ENCODE results near the gene SND1. TPM values are rescaled to one million over a fixed set of nuclear protein-coding genes. Genes with fewer than 3 reads are reported as not detected.

Gene SND1
- total RNA-seq, 1 experiment from 2014 or later: 218 TPM

DNA sequence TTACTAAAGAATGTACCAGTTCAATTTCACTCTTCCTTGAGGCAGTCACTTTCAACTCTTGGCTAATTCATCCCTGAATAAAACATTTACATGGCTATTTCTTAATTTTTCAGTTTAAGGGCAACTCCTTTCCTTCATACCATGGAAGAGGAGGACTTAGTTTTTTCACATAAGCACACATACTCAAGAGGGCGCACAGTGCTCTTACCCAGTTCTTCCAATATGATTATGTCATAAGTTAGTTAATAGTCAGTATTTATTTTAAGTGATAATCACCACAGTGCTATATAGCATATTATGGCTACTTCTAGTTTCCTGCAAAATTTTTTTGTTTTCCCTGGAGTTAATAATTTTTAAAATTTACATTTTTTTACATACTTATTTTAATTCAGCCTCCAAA, 58.6 kb downstream of the SND1 start:
- no peaks in the 10 kb centered on the region for H4K20me1 ChIP-seq (ENCODE audit: control insufficient read depth, insufficient read depth, insufficient read length)
- H2BK120ac ChIP-seq (ENCODE audit: low read depth, low read length, poor library complexity, severe bottlenecking): no peak overlapping the region
- H3K27me3 ChIP-seq (ENCODE audit: insufficient read depth, low read length): no peaks in the 10 kb centered on the region
- H3K79me2 ChIP-seq (ENCODE audit: insufficient read depth, low read length): no peaks in the 10 kb centered on the region
- H2AK5ac ChIP-seq (ENCODE audit: insufficient read length, low read length): no peak overlapping the region
- DNase-seq: no peak
- no peak overlapping the region for H4K8ac ChIP-seq (replicated peaks; ENCODE audit: insufficient read length, low read depth, low read length)
- Mint-ChIP-seq H3K27ac (no peak overlapping the region), H3K27me3 (ENCODE audit: low read depth) (no peaks in the 10 kb centered on the region), H3K9me3 (peaks cover 3 to 4% of the 10 kb centered on the region in 2 experiments; a peak in 3 of 5 replicates), H3K4me1 (peaks cover 4 to 6% of the 10 kb centered on the region in 2 experiments; a peak in 2 of 4 replicates), H3K4me3 (no peak overlapping the region), H3K36me3 (ENCODE audit: insufficient read depth in 1 of 3, low read depth in 3 of 3) (peaks cover 40 to 75% (median 62%) of the 10 kb centered on the region in 3 experiments)
- H3K56ac ChIP-seq (ENCODE audit: insufficient read length, low read depth, low read length): no peak overlapping the region
- H3K23me2 ChIP-seq (ENCODE audit: insufficient read length, low read depth, low read length, poor library complexity, severe bottlenecking): no peaks in the 10 kb centered on the region
- H3K79me1 ChIP-seq (ENCODE audit: insufficient read depth, low read depth, low read length, poor library complexity, severe bottlenecking): no peaks in the 10 kb centered on the region
- no peak overlapping the region for H3K18ac ChIP-seq (ENCODE audit: insufficient read length, low read depth, low read length)
- H2BK5ac ChIP-seq (ENCODE audit: insufficient read length, low read length): no peak overlapping the region
- no peaks in the 10 kb centered on the region for H3K9me3 ChIP-seq (ENCODE audit: control insufficient read depth, low read depth, low read length)
- H2BK15ac ChIP-seq (ENCODE audit: low read depth, low read length): no peak overlapping the region
- no peak overlapping the region for H4K91ac ChIP-seq (ENCODE audit: insufficient read length, low read depth, low read length)
- no peak overlapping the region for H3T11ph ChIP-seq (ENCODE audit: low read length)
- no peak overlapping the region for H2BK12ac ChIP-seq (ENCODE audit: insufficient read length, low read depth, low read length)
- H3K27ac ChIP-seq (ENCODE audit: insufficient read length, low read depth, low read length): no peak overlapping the region
- TF ChIP-seq, protein P1, sequence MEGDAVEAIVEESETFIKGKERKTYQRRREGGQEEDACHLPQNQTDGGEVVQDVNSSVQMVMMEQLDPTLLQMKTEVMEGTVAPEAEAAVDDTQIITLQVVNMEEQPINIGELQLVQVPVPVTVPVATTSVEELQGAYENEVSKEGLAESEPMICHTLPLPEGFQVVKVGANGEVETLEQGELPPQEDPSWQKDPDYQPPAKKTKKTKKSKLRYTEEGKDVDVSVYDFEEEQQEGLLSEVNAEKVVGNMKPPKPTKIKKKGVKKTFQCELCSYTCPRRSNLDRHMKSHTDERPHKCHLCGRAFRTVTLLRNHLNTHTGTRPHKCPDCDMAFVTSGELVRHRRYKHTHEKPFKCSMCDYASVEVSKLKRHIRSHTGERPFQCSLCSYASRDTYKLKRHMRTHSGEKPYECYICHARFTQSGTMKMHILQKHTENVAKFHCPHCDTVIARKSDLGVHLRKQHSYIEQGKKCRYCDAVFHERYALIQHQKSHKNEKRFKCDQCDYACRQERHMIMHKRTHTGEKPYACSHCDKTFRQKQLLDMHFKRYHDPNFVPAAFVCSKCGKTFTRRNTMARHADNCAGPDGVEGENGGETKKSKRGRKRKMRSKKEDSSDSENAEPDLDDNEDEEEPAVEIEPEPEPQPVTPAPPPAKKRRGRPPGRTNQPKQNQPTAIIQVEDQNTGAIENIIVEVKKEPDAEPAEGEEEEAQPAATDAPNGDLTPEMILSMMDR (conservative IDR thresholded peaks at IDR 0.05): no peak
- H3K14ac ChIP-seq (ENCODE audit: insufficient read depth, low read length): no peak overlapping the region
- H2BK20ac ChIP-seq (ENCODE audit: low read depth, low read length, poor library complexity, severe bottlenecking): no peak overlapping the region
- no peak overlapping the region for H3K23ac ChIP-seq (ENCODE audit: insufficient read length, low read depth, low read length)
- H4K5ac ChIP-seq (ENCODE audit: insufficient read length, low read depth, low read length): no peak overlapping the region
- WGBS (ENCODE audit: extremely low coverage, insufficient read length, low lambda C conversion rate): no CpG with 5 or more reads among the region's 1 CpG
- no peak overlapping the region for H3K9ac ChIP-seq (ENCODE audit: extremely low read depth, insufficient read length, low read length)
- H3K4me2 ChIP-seq (ENCODE audit: insufficient read depth, insufficient read length, low read length): no peak overlapping the region
- no peaks in the 10 kb centered on the region for H3K4me1 ChIP-seq (ENCODE audit: insufficient read depth, low read length)
- H2AFZ ChIP-seq (ENCODE audit: low read length): no peak overlapping the region
- no peak overlapping the region for H3K4ac ChIP-seq (ENCODE audit: low read depth, low read length)

Measured in H9 (cell line).